ENCODE measurements around the gene PMM2.
"Not testable (repeated sequence)": the region's sequence is repeated elsewhere in the genome, so short reads cannot be mapped to it uniquely, and the experiment has no call there.

DNA sequence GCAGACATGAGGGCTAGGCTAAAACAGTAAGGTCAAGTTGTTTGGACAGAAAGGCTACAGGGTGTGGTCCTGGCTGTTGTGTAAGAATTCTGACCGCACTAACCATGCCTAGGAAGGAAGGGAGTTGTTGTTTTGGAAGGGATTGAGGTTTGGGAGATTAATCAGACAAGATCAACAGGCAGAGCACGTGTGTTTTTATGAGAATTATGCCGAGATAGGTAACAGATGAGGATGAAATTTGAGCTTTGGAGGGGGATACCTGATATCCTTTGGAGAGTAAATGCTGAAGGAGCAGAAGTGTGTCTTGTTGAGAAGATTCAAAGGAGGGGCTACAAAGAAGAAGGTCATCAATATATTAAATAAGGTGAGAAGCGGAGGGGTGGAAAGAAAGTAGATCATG is 44.4 kb downstream of the PMM2 start:
- not testable (repeated sequence) for TF ChIP-seq POLR2A (IDR thresholded peaks at IDR 0.05; ENCODE audit: borderline replicate concordance, extremely low read depth, insufficient read depth, insufficient read length); POLR2AphosphoS5 (IDR thresholded peaks at IDR 0.05; ENCODE audit: low read depth, low read length); YY1 (IDR thresholded peaks at IDR 0.05; ENCODE audit: extremely low read depth, insufficient replicate concordance, low read depth, low read length); ELF1 (IDR thresholded peaks at IDR 0.05; ENCODE audit: borderline replicate concordance, low read depth); EZH2phosphoT487 (IDR thresholded peaks at IDR 0.05; ENCODE audit: borderline replicate concordance); FOSL1 (IDR thresholded peaks at IDR 0.05; ENCODE audit: low read depth); ZNF274 (IDR thresholded peaks at IDR 0.05; ENCODE audit: low read depth, low read length); EZH2 (IDR thresholded peaks at IDR 0.05); TCF7L2 (IDR thresholded peaks at IDR 0.05; ENCODE audit: borderline replicate concordance, extremely low read depth, insufficient read depth, insufficient read length)
- TF ChIP-seq, protein P1, sequence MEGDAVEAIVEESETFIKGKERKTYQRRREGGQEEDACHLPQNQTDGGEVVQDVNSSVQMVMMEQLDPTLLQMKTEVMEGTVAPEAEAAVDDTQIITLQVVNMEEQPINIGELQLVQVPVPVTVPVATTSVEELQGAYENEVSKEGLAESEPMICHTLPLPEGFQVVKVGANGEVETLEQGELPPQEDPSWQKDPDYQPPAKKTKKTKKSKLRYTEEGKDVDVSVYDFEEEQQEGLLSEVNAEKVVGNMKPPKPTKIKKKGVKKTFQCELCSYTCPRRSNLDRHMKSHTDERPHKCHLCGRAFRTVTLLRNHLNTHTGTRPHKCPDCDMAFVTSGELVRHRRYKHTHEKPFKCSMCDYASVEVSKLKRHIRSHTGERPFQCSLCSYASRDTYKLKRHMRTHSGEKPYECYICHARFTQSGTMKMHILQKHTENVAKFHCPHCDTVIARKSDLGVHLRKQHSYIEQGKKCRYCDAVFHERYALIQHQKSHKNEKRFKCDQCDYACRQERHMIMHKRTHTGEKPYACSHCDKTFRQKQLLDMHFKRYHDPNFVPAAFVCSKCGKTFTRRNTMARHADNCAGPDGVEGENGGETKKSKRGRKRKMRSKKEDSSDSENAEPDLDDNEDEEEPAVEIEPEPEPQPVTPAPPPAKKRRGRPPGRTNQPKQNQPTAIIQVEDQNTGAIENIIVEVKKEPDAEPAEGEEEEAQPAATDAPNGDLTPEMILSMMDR (IDR thresholded peaks at IDR 0.05 in 2 of 3, conservative IDR thresholded peaks at IDR 0.05 in 1 of 3; ENCODE audit: borderline replicate concordance in 1 of 3, insufficient read depth in 1 of 3, low read depth in 2 of 3, low read length in 2 of 3) = not testable (repeated sequence)
- TF ChIP-seq, protein P2, sequence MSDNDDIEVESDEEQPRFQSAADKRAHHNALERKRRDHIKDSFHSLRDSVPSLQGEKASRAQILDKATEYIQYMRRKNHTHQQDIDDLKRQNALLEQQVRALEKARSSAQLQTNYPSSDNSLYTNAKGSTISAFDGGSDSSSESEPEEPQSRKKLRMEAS (IDR thresholded peaks at IDR 0.05) = not testable (repeated sequence)
- TF ChIP-seq, protein P3, sequence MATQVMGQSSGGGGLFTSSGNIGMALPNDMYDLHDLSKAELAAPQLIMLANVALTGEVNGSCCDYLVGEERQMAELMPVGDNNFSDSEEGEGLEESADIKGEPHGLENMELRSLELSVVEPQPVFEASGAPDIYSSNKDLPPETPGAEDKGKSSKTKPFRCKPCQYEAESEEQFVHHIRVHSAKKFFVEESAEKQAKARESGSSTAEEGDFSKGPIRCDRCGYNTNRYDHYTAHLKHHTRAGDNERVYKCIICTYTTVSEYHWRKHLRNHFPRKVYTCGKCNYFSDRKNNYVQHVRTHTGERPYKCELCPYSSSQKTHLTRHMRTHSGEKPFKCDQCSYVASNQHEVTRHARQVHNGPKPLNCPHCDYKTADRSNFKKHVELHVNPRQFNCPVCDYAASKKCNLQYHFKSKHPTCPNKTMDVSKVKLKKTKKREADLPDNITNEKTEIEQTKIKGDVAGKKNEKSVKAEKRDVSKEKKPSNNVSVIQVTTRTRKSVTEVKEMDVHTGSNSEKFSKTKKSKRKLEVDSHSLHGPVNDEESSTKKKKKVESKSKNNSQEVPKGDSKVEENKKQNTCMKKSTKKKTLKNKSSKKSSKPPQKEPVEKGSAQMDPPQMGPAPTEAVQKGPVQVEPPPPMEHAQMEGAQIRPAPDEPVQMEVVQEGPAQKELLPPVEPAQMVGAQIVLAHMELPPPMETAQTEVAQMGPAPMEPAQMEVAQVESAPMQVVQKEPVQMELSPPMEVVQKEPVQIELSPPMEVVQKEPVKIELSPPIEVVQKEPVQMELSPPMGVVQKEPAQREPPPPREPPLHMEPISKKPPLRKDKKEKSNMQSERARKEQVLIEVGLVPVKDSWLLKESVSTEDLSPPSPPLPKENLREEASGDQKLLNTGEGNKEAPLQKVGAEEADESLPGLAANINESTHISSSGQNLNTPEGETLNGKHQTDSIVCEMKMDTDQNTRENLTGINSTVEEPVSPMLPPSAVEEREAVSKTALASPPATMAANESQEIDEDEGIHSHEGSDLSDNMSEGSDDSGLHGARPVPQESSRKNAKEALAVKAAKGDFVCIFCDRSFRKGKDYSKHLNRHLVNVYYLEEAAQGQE (IDR thresholded peaks at IDR 0.05; ENCODE audit: low read depth) = not testable (repeated sequence)
- TF ChIP-seq, protein P4, sequence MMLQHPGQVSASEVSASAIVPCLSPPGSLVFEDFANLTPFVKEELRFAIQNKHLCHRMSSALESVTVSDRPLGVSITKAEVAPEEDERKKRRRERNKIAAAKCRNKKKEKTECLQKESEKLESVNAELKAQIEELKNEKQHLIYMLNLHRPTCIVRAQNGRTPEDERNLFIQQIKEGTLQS (IDR thresholded peaks at IDR 0.05) = not testable (repeated sequence)

All from HCT116 (cell line).